ENCODE data around the gene SLC35E2B.

The SLC35E2B gene

GRCh38 chr1:1615256-1616044, 77.1 kb downstream of the SLC35E2B start, which contains the start of gene MIB2:
MIB2 (plus strand) TSS chr1:1615500; CDS start chr1:1623453, 7,953 bp downstream.
- ATAC-seq: peak; percentile 89
- TF ChIP-seq CSDC2 (CRISPR knock-in tag; IDR thresholded peaks at IDR 0.05): no peak
- 0 out of 2 replicates have a peak, but pooled peaks have one; percentile 31 for TF ChIP-seq PATZ1 (CRISPR knock-in tag; IDR thresholded peaks at IDR 0.05; ENCODE audit: borderline replicate concordance)

- no peak; the same call in 2 of the 3 replicates for ATAC-seq
- no peak for TF ChIP-seq ZNF565 (CRISPR knock-in tag; conservative IDR thresholded peaks at IDR 0.05; ENCODE audit: low read depth)
- TF ChIP-seq ZFP3 (CRISPR knock-in tag; IDR thresholded peaks at IDR 0.05): no peak
- no peak for TF ChIP-seq ZNF70 (CRISPR knock-in tag; IDR thresholded peaks at IDR 0.05)
- no peak for TF ChIP-seq ISL1 (CRISPR knock-in tag; IDR thresholded peaks at IDR 0.05)
- no peak for TF ChIP-seq GLIS3 (CRISPR knock-in tag; IDR thresholded peaks at IDR 0.05)
- no peak for TF ChIP-seq SNAI2 (CRISPR knock-in tag; IDR thresholded peaks at IDR 0.05)
- no peak for TF ChIP-seq POU6F1 (CRISPR knock-in tag; IDR thresholded peaks at IDR 0.05; ENCODE audit: borderline replicate concordance, low read depth)
- TF ChIP-seq PATZ1 (CRISPR knock-in tag; IDR thresholded peaks at IDR 0.05; ENCODE audit: borderline replicate concordance): no peak
- no peak for TF ChIP-seq BACH2 (CRISPR knock-in tag; IDR thresholded peaks at IDR 0.05; ENCODE audit: borderline replicate concordance)
- TF ChIP-seq ZFP30 (CRISPR knock-in tag; IDR thresholded peaks at IDR 0.05): no peak
- TF ChIP-seq ESRRG (CRISPR knock-in tag; IDR thresholded peaks at IDR 0.05): no peak
- TF ChIP-seq CREB5 (CRISPR knock-in tag; IDR thresholded peaks at IDR 0.05; ENCODE audit: low read depth): no peak
- TF ChIP-seq CSRNP3 (CRISPR knock-in tag; IDR thresholded peaks at IDR 0.05): no peak
- TF ChIP-seq RARB (CRISPR knock-in tag; IDR thresholded peaks at IDR 0.05): no peak
- no peak for TF ChIP-seq TSHZ2 (CRISPR knock-in tag; IDR thresholded peaks at IDR 0.05)
- TF ChIP-seq TCF4 (CRISPR knock-in tag; IDR thresholded peaks at IDR 0.05; ENCODE audit: borderline replicate concordance): no peak
- no peak for TF ChIP-seq ZNF8 (CRISPR knock-in tag; IDR thresholded peaks at IDR 0.05)
- TF ChIP-seq ARNTL (CRISPR knock-in tag; IDR thresholded peaks at IDR 0.05; ENCODE audit: borderline replicate concordance, low read depth): no peak
These were observed 77.7 kb downstream of the SLC35E2B start for GRCh38 chr1:1614954-1615255.

All from SK-N-SH treated with all-trans-retinoic acid at 6 μM for 48 hours (cell line).